Suprapubic skin (tissue), 4 donors: ENCODE data around the gene P2RY2. TPM values are rescaled to one million over a fixed set of nuclear protein-coding genes. Genes with fewer than 3 reads are reported as not detected.
A peak's percentile ranks its signal among the peaks of the same experiment; 100 is the strongest.

Experiments
- DNase-seq, 2 donors: peaks; one replicate each; pipeline ENCODE4 v3.0.0-alpha.2; 2019; ENCODE audit warnings: low spot score in 2 of 2
- H3K27ac ChIP-seq: fragments of 200-600 bp; sonication (generic); one replicate; pipeline ENCODE4 v1.5.1; 2019
- H3K27me3 ChIP-seq: fragments of 200-600 bp; sonication (generic); one replicate; pipeline ENCODE4 v1.5.1; 2019
- H3K36me3 ChIP-seq: fragments of 200-600 bp; sonication (generic); one replicate; pipeline ENCODE4 v1.5.1; 2019
- H3K4me1 ChIP-seq: fragments of 200-600 bp; sonication (generic); one replicate; pipeline ENCODE4 v1.5.1; 2019
- H3K4me3 ChIP-seq: fragments of 200-600 bp; sonication (generic); one replicate; pipeline ENCODE4 v1.5.1; 2019; ENCODE audit warnings: mild to moderate bottlenecking
- H3K9me3 ChIP-seq: fragments of 200-600 bp; sonication (generic); one replicate; pipeline ENCODE4 v1.5.1; 2019
- CTCF ChIP-seq, 2 donors: fragments of 200-600 bp in 1 of 2; fragments of 450-650 bp in 1 of 2; sonication (generic) in 1 of 2; IDR thresholded peaks; one replicate each; pipeline ENCODE4 v1.5.1; 2016 to 2019; ENCODE audit warnings: antibody characterized with exemption in 2 of 2, mild to moderate bottlenecking in 1 of 2, moderate library complexity in 1 of 2
- EP300 ChIP-seq: sonication (generic); formaldehyde crosslinking; IDR thresholded peaks from one replicate; pipeline ENCODE4 v1.6.1; 2017; ENCODE audit warnings: antibody characterized with exemption
- POLR2A ChIP-seq, 2 donors: fragments of 450-650 bp; IDR thresholded peaks; one replicate each; pipeline ENCODE4 v1.6.1; 2017; ENCODE audit warnings: antibody characterized with exemption in 2 of 2, mild to moderate bottlenecking in 2 of 2, moderate library complexity in 2 of 2
- POLR2AphosphoS5 ChIP-seq, 3 donors: sonication (generic); formaldehyde crosslinking; IDR thresholded peaks; one replicate each; pipeline ENCODE4 v1.6.1; 2017; ENCODE audit warnings: antibody characterized with exemption in 3 of 3
- WGBS: methylation state at CpG from one replicate; pipeline ENCODE4 v1.1.5; 2018; 5-methylcytosine and 5-hydroxymethylcytosine counted together
- total RNA-seq, 4 donors: library from RNA; depleted of rRNA; stranded (reverse); fragments of >200 nt; gene quantifications; one replicate each; pipeline ENCODE4 v1.1.0, GENCODE V29; 2016

P2RY2 gene
- total RNA-seq, 4 donors from 2014 or later, result 5.5 to 15.9 (median 12.8) TPM

GRCh38 chr11:73257342-73258103 lies 39.4 kb downstream of the P2RY2 start:
- Histone ChIP-seq H3K4me3 (no peak overlapping the region), H3K9me3 (no peaks in the 10 kb centered on the region), H3K36me3 (no peaks in the 10 kb centered on the region), H3K27ac (no peak overlapping the region), H3K27me3 (no peaks in the 10 kb centered on the region), H3K4me1 (no peaks in the 10 kb centered on the region)
- no peak for TF ChIP-seq POLR2AphosphoS5 (IDR thresholded peaks at IDR 0.05)
- no peak for TF ChIP-seq POLR2A (IDR thresholded peaks at IDR 0.05)
- TF ChIP-seq EP300, result no peak
- no peak for TF ChIP-seq CTCF (IDR thresholded peaks at IDR 0.05)
- 84% methylated on average over 6 of the region's 6 CpGs for WGBS
- DNase-seq, result peak in 1 of 2 donors; percentile 53

GRCh38 chr11:73258104-73259035 lies 40.3 kb downstream of the P2RY2 start:
- peak in 1 of 2 donors; percentile 54 for DNase-seq
- Histone ChIP-seq H3K36me3 (no peaks in the 10 kb centered on the region), H3K9me3 (no peaks in the 10 kb centered on the region), H3K4me3 (no peak overlapping the region), H3K27me3 (peaks cover under 1% of the 10 kb centered on the region), H3K4me1 (no peaks in the 10 kb centered on the region), H3K27ac (no peak overlapping the region)
- WGBS, result 90% methylated on average over 5 of the region's 7 CpGs
- TF ChIP-seq CTCF (IDR thresholded peaks at IDR 0.05) (no peak), POLR2AphosphoS5 (IDR thresholded peaks at IDR 0.05) (no peak), POLR2A (IDR thresholded peaks at IDR 0.05) (no peak), EP300 (no peak)

- WGBS, result 93% methylated on average over 3 of the region's 3 CpGs
- Histone ChIP-seq H3K27me3 (peaks cover 12% of the 10 kb centered on the region), H3K9me3 (no peaks in the 10 kb centered on the region), H3K36me3 (no peaks in the 10 kb centered on the region), H3K4me1 (peaks cover 5% of the 10 kb centered on the region), H3K4me3 (no peak overlapping the region), H3K27ac (no peak overlapping the region)
- TF ChIP-seq POLR2AphosphoS5 (IDR thresholded peaks at IDR 0.05), result no peak
- no peak for TF ChIP-seq EP300
- no peak for TF ChIP-seq POLR2A (IDR thresholded peaks at IDR 0.05)
- no peak for TF ChIP-seq CTCF (IDR thresholded peaks at IDR 0.05)
- DNase-seq, result peak in 1 of 2 donors; percentile 60
Measured at GRCh38 chr11:73259406-73260126, 41.5 kb downstream of the P2RY2 start.

- peak in 1 of 2 donors; percentile 16 for DNase-seq
- H3K27ac ChIP-seq, result no peak overlapping the region
- no peak overlapping the region for H3K4me3 ChIP-seq
- H3K27me3 ChIP-seq, result peaks cover 17% of the 10 kb centered on the region
- peaks cover 5% of the 10 kb centered on the region for H3K4me1 ChIP-seq
- TF ChIP-seq POLR2A (IDR thresholded peaks at IDR 0.05) (no peak), POLR2AphosphoS5 (IDR thresholded peaks at IDR 0.05) (no peak), EP300 (no peak), CTCF (IDR thresholded peaks at IDR 0.05) (no peak)
- no peaks in the 10 kb centered on the region for H3K9me3 ChIP-seq
- H3K36me3 ChIP-seq, result no peaks in the 10 kb centered on the region
Measured at GRCh38 chr11:73260127-73260457, 42.0 kb downstream of the P2RY2 start.
